Parathyroid adenoma (tissue), 2 donors: Measurements from ENCODE around the gene USH2A.

Experiments used
- H2AFZ ChIP-seq: fragments of 300-600 bp; sonication (generic); one replicate; pipeline ENCODE4 v1.7.0; 2017; ENCODE audit warnings: antibody characterized with exemption, mild to moderate bottlenecking
- H3K27ac ChIP-seq: fragments of 300-600 bp; sonication (generic); one replicate; pipeline ENCODE4 v1.7.0; 2017
- H3K27me3 ChIP-seq: fragments of 300-600 bp; sonication (generic); one replicate; pipeline ENCODE4 v1.7.0; 2017; ENCODE audit warnings: low read length; ENCODE audit not compliant: control insufficient read depth, insufficient read depth
- H3K36me3 ChIP-seq: fragments of 300-600 bp; sonication (generic); one replicate; pipeline ENCODE4 v1.7.0; 2017; ENCODE audit warnings: low read length; ENCODE audit not compliant: control insufficient read depth, insufficient read depth
- H3K4me1 ChIP-seq: fragments of 300-600 bp; sonication (generic); one replicate; pipeline ENCODE4 v1.7.0; 2017; ENCODE audit warnings: control low read depth
- H3K4me2 ChIP-seq: fragments of 300-600 bp; sonication (generic); one replicate; pipeline ENCODE4 v1.7.0; 2017; ENCODE audit warnings: low read length
- H3K4me3 ChIP-seq: fragments of 300-600 bp; sonication (generic); one replicate; pipeline ENCODE4 v1.7.0; 2017; ENCODE audit warnings: low read depth, low read length
- H3K79me2 ChIP-seq: fragments of 300-600 bp; sonication (generic); one replicate; pipeline ENCODE4 v1.7.0; 2017; ENCODE audit warnings: control low read depth
- H3K9ac ChIP-seq: fragments of 300-600 bp; sonication (generic); one replicate; pipeline ENCODE4 v1.7.0; 2017; ENCODE audit warnings: mild to moderate bottlenecking
- H3K9me3 ChIP-seq: fragments of 300-600 bp; sonication (generic); one replicate; pipeline ENCODE4 v1.7.0; 2017; ENCODE audit warnings: low read length; ENCODE audit not compliant: control insufficient read depth
- TF ChIP-seq, protein P1 (sequence below): fragments of 300-600 bp; sonication (generic); IDR thresholded peaks from one replicate; pipeline ENCODE4 v1.7.0; 2017; ENCODE audit warnings: antibody characterized with exemption, mild to moderate bottlenecking
- donor health status: primary hyperparathyroidism.

USH2A gene

DNA sequence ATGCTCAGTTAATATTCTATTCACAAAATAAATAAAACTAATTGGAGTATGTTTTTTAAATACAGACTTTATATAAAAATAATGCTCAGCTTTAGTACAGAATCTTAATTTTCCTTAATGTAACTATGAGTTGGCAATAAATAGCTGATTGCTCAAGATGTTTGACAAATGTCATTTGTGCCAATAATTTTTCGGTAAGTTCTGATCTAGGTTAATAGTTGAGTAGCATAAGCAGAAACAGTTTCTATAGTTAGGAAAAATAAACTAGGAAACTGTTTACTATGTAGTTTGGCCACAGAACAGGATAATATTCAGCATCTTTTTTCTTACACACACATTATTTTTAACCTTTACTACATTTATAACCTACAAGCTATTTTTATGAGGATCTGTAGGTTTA, 815.8 kb downstream of the USH2A start:
- H3K4me3 ChIP-seq: no peak overlapping the region
- TF ChIP-seq, protein P1, sequence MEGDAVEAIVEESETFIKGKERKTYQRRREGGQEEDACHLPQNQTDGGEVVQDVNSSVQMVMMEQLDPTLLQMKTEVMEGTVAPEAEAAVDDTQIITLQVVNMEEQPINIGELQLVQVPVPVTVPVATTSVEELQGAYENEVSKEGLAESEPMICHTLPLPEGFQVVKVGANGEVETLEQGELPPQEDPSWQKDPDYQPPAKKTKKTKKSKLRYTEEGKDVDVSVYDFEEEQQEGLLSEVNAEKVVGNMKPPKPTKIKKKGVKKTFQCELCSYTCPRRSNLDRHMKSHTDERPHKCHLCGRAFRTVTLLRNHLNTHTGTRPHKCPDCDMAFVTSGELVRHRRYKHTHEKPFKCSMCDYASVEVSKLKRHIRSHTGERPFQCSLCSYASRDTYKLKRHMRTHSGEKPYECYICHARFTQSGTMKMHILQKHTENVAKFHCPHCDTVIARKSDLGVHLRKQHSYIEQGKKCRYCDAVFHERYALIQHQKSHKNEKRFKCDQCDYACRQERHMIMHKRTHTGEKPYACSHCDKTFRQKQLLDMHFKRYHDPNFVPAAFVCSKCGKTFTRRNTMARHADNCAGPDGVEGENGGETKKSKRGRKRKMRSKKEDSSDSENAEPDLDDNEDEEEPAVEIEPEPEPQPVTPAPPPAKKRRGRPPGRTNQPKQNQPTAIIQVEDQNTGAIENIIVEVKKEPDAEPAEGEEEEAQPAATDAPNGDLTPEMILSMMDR: no peak
- no peaks in the 10 kb centered on the region for H3K27me3 ChIP-seq
- H3K4me1 ChIP-seq: no peaks in the 10 kb centered on the region
- no peak overlapping the region for H2AFZ ChIP-seq
- no peaks in the 10 kb centered on the region for H3K36me3 ChIP-seq
- H3K9me3 ChIP-seq: no peaks in the 10 kb centered on the region
- H3K4me2 ChIP-seq: no peak overlapping the region
- H3K27ac ChIP-seq: no peak overlapping the region
- H3K9ac ChIP-seq: no peak overlapping the region
- no peaks in the 10 kb centered on the region for H3K79me2 ChIP-seq

DNA sequence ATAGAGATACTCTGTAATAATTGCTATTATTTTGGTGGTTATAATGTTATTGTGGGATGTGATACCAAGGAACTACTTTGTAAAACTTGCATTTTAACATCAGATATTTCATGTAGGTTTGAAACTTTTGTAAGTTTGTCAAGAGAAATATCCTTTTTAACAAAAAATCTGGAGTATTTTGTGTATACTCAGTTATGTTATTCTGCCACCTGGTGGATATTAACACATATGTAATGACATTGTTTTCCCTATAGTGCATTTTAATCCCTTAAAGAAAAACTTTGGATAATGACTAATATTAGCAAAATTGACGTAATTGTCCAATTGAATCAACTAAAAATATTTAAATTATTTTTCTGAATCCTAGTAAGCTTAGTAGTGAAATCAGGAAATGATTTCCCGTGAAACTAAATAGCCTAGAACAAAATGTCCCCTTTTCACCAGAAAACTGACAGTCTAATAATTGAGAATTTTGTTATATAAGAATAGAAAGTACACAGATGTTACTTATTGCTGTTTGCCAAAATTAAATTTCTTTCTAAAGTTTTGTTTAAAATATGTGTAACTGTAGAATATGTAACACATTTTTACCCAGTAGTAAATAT, 816.6 kb downstream of the USH2A start:
- Histone ChIP-seq H3K27me3 (no peaks in the 10 kb centered on the region), H2AFZ (no peak overlapping the region), H3K4me2 (no peak overlapping the region), H3K4me3 (no peak overlapping the region), H3K79me2 (no peaks in the 10 kb centered on the region), H3K36me3 (no peaks in the 10 kb centered on the region), H3K9ac (no peak overlapping the region), H3K9me3 (no peaks in the 10 kb centered on the region), H3K4me1 (no peaks in the 10 kb centered on the region), H3K27ac (no peak overlapping the region)
- TF ChIP-seq, protein P1: peak; percentile 43

DNA sequence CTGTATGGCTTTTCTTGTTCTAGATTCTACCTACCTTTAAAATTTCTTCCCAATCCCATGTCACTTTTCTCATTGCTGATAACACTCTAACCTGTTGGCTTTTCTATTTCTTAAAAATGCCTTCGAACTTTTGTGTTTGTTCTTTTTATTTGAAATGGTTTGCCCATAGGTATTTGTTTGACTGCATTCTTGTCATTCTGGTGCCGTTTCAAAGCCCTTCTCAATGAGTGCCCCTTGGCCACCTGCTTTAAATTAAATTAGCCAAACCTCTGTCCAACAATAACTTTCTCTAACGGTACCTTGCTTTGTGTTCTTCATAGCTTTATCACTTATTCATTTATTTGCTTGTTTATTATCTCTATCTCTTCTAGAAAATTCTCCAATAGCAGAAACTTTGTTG, 817.2 kb downstream of the USH2A start:
- H3K4me2 ChIP-seq: no peak overlapping the region
- H3K9me3 ChIP-seq: no peaks in the 10 kb centered on the region
- H2AFZ ChIP-seq: no peak overlapping the region
- H3K27me3 ChIP-seq: no peaks in the 10 kb centered on the region
- H3K36me3 ChIP-seq: no peaks in the 10 kb centered on the region
- no peaks in the 10 kb centered on the region for H3K4me1 ChIP-seq
- no peaks in the 10 kb centered on the region for H3K79me2 ChIP-seq
- no peak overlapping the region for H3K9ac ChIP-seq
- H3K27ac ChIP-seq: no peak overlapping the region
- TF ChIP-seq, protein P1: no peak
- H3K4me3 ChIP-seq: no peak overlapping the region

DNA sequence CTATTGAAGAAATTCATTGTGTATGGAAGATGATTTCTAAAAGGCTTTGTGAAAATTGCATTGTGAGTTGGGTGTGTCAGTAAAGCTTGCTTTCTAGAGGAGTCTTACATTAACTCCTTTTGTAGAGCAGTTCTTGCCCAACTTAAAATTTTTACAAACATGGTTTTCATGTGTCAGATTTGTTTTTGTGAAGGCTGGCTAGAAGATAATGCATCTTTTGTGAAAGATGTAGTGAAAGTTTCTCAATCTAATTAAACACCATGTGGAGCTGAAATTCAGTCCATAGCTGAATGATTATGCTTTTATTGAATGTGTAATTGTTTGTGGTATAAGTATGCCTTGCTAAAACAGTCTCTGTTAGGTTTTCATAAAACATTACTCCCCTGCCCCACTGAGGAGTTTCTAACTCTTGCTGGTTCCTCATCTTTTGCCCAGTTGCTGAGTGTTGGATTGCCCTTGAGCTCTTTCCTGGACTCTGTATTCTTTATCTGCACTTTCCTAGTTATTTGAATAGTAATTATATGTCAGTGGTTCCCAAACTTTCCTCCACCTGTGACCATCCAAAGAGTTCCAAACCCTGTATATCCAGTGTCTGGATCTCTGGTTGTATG, 818.1 kb downstream of the USH2A start:
- H3K4me2 ChIP-seq: no peak overlapping the region
- H3K27ac ChIP-seq: no peak overlapping the region
- H2AFZ ChIP-seq: no peak overlapping the region
- no peaks in the 10 kb centered on the region for H3K4me1 ChIP-seq
- H3K4me3 ChIP-seq: no peak overlapping the region
- H3K79me2 ChIP-seq: no peaks in the 10 kb centered on the region
- TF ChIP-seq, protein P1: no peak
- H3K9me3 ChIP-seq: no peaks in the 10 kb centered on the region
- no peaks in the 10 kb centered on the region for H3K36me3 ChIP-seq
- H3K27me3 ChIP-seq: no peaks in the 10 kb centered on the region
- no peak overlapping the region for H3K9ac ChIP-seq

DNA sequence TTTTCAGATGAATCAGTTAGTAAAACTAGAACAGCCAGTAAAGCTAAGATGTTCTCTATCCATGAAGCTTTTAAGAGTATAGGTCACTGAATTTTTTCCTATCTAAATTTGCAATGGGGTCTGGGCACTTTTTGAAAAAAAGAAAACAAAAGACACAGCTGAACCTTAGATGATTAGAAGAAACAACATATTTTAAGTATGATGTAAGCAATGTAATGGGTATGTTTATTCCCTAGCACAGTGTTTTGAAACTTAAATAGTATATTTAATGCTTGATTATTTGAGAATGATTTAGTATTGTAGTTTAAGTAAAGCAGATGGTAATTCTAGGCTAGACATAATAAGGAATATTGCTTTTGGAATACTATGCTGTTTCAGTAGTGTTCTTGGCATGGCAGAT, 819.9 kb downstream of the USH2A start:
- Histone ChIP-seq H2AFZ (no peak overlapping the region), H3K4me1 (no peaks in the 10 kb centered on the region), H3K9me3 (no peaks in the 10 kb centered on the region), H3K27ac (no peak overlapping the region), H3K9ac (no peak overlapping the region), H3K27me3 (no peaks in the 10 kb centered on the region), H3K79me2 (no peaks in the 10 kb centered on the region), H3K4me2 (no peak overlapping the region), H3K36me3 (no peaks in the 10 kb centered on the region), H3K4me3 (no peak overlapping the region)
- TF ChIP-seq, protein P1: no peak
